Activated CD4-positive, alpha-beta T cell treated with anti-CD3 and anti-CD28 coated beads, Interleukin-2, Interleukin-4, amounts not matched to agents 100 ng/mL and 50 ng/mL, durations not matched to agents 16 hours and 8 hours (primary cell): Measurements from ENCODE around the gene PCNA.
"Not testable (repeated sequence)": the region's sequence is repeated elsewhere in the genome, so short reads cannot be mapped to it uniquely, and the experiment has no call there.

Experiments
- DNase-seq: peaks from one replicate; pipeline ENCODE4 v3.0.0-alpha.2; 2020; ENCODE audit warnings: low spot score

The PCNA gene

GRCh38 chr20:5096463-5096862 is 23.3 kb downstream of the PCNA start:
- no peak for DNase-seq

- DNase-seq: no peak
Measured at GRCh38 chr20:5095931-5096330, 23.8 kb downstream of the PCNA start.

DNA sequence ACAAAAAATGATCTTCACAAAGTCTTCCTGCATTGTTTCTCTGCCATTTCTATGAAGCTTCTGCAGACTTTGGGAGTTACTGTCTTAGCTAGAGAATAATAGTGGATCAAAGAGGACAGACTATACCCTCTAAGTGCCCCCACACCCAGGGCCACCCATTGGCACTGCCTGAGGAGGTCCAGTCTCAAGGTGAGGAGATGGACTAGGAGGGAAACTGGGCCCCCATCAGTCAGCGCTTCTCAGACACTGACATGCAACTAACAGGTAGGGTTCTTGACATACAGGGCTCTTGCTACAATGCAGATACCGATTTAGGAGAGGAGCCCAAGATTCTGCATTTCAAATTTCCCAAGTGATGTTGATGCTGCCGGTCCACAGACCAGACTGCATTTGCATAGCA is 24.3 kb downstream of the PCNA start:
- no peak for DNase-seq

DNA sequence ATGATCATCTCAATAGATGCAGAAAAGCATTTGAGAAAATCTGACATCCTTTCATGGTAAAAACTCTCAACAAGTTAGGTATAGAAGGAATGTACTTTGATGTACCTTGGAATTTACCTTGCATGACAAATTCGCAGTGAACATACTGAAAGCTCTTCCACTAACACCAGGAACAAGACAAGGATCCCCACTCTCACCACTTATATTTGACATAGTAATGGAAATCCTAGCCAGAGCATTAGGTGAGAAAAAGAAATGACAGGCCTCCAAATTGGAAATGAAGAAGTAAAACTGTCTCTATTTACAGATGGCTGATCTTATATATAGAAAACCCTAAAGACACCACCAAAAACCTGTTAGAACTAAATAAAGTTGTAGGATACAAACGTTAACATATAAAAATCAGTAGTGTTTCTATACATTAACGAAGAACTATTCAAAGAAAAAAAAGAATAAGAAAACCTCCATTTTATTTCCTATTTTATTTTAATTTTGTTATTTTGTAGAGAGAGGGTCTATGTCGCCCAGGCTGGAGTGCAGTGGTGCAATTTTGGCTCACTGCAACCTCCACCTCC is 26.9 kb downstream of the PCNA start:
- no peak for DNase-seq

GRCh38 chr20:5091902-5092301 is 27.9 kb downstream of the PCNA start:
- no peak for DNase-seq

DNA sequence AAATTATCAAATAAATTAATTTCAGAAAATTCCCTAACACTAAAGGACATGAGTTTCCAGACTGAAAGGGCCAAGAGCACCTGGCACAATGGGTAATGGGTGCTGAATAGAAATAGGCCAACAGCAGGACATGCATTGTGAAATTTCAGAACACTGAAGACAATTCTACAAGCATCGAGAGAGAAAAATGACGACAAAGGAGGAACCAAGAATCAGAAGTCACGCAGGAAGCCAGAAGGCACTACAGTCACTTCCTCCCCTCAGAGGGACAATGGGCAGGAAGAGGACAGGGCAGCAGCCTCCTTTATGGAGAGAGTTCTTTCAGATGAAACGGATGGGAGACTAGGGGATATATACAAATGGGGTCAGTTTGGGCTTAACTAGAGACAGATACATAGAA is 29.6 kb downstream of the PCNA start:
- peak; percentile 41 for DNase-seq

GRCh38 chr20:5088688-5089087 is 31.1 kb downstream of the PCNA start:
- DNase-seq: no peak

- no peak for DNase-seq
Measured at GRCh38 chr20:5085380-5085779, 34.4 kb downstream of the PCNA start.

DNA sequence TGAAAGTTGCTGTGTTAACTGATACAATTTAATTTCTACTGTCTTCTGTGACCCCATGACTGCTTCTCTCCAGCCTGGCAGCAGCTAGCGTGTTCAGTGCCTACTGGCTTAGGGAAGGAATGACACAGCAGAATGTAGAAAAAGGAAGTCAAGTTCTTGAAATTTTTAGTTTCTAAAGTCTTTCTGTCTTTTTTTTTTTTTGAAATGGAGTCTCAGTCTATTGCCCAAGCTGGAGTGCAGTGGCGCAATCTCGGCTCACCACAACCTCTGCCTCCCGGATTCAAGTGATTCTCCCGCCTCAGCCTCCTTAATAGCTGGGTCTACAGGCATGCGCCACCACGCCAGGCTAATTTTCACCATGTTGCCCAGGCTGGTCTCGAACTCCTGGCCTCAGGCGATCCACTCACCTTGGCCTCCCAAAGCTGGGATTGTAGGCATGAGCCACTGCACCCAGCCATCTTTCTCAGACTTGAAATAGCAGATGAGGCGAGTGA is 39.3 kb downstream of the PCNA start:
- DNase-seq: peak; percentile 73

- DNase-seq: peak; percentile 95
Measured at GRCh38 chr20:5078399-5078958, 41.3 kb downstream of the PCNA start.

- DNase-seq: peak; percentile 34
Measured at GRCh38 chr20:5077761-5078387, 41.9 kb downstream of the PCNA start.

DNA sequence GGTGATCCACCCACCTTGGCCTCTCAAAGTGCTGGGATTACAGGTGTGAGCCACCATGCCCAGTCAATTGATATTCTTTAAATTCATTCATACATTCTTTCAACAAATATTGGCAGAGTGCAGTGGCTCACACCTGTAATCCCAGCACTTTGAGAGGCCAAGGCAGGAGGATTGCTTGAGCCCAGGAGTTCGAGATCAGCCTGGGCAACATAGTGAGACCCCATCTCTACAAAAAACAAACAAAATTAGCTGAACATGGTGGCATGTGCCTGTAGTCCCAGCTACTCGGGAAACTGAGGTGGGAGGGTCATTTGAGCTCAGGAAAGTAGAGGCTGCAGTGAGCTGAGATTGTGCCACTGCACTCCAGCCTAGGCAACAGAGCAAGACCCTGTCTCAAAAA is 42.8 kb downstream of the PCNA start:
- DNase-seq: not testable (repeated sequence)

GRCh38 chr20:5074232-5074674 is 45.5 kb downstream of the PCNA start:
- DNase-seq: no peak

- DNase-seq: no peak
Measured at GRCh38 chr20:5073660-5074231, 46.0 kb downstream of the PCNA start.

- DNase-seq: no peak
Measured at GRCh38 chr20:5072756-5073659, 46.8 kb downstream of the PCNA start.

DNA sequence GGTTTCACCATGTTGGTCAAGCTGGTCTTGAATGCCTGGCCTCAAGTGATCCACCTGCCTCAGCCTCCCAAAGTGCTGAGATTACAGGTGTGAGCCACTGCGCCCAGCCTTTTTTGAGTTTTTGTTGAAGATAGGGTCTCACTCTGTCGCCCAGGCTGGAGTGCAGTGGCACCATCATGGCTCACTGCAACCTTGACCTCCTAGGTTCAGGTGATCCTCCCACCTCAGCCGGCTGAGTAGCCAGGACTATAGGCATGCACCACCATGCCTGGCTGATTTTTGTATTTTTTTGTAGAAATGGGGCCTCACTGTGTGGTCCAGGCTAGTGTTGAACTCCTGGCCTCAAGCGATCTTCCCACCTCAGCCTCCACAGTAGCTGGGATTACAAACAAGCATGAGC is 47.8 kb downstream of the PCNA start:
- DNase-seq: not testable (repeated sequence)

DNA sequence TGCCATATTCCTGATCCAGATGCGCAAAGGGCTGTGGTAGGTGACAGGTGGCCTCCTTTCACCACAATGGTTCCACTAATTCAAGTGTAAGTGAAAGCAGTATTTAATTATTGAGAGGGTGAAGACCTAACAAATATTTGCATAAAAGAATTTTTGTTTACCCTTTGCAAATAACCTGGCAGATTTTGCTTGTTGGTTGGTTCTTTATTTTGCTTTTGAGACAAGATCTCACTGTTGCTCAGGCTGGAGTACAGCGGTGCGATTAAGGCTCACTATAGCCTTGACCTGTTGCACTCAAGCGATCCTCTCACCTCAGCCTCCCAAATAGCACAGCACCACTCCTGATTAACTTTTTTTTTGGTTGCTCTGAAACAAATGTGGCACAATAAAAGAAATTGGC is 49.2 kb downstream of the PCNA start:
- no peak for DNase-seq

DNA sequence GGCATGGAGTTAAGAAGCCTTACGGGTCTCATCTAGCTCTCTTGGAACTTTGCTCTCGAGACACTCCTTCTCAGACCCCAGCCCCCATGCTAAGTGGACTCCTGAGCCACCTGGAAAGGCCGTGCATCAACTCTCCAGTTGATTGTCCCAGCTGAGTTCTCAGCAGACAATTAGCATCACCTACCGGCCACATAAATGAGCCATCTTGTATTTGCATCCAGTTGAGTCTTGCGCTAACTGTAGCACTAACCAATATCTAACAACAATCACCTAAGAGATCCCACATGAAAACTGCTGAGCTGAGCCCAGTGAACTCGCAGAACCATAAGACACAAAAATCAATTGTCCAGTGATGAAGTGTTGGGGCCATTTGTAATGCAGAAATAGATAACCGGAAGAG is 49.7 kb downstream of the PCNA start:
- DNase-seq: no peak

DNA sequence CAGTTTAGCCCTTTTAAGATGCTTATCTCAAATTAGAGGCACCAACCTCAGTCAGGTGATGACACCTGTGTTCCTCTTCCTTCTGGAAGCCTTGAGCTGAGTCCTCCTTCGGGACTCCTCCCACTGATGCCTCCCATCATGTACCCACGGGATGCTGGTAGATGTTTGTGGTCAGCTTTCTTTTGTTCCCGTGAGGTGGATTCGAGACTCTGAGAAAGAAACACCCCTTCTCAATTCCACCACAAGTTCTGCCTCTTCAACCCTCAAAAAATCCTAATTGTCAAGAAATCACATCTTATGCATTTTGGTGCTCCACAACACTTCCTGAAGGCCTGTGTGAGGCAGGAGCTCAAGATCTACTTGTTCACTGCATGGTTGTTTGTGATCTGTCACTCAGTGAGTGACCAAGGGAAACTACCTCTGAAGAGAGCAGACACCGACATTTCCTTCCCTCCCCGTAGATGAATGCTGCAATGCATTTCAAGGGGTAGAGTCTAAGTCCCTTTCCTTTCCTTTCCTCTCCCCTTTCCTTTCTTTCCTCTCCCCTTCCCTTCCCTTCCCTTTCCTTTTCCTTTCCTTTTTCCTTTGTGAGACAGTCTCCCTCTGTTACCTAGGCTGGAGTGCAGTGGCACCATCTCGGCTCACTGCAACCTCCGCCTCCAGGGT is 50.5 kb downstream of the PCNA start:
- no peak for DNase-seq

DNA sequence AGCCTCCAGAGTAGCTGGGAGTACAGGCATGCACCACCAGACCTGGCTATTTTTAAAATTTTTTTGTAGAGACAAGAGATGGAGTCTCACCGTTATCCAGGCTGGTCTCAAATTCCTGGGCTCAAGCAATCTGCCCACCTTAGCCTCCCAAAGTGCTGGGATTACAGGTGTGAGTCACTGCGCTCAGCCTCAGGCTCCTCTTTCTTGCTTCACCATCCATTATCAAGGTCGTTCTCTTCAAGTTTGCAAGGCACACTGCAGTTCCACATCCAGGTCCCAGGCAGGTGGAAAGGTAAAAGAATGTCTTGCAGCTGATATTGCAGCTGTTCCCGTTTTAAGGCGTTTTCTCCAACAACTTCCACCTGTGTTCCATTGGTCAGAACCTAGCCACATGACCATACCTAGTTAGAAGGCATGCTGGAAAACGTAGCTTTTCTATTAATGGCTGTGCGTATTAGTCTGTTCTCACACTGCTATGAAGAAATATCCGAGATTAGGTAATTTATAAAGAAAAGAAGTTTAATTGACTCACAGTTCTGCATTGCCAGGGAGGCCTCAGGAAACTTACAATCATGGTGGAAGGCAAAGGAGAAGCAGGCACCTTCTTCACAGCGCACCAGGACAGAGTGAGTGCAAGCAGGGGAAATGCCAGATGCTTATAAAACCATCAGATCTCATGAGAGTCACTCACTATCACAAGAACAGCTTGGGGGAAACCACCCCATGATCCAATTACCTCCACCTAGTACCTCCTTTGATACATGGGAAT is 51.7 kb downstream of the PCNA start:
- no peak for DNase-seq

DNA sequence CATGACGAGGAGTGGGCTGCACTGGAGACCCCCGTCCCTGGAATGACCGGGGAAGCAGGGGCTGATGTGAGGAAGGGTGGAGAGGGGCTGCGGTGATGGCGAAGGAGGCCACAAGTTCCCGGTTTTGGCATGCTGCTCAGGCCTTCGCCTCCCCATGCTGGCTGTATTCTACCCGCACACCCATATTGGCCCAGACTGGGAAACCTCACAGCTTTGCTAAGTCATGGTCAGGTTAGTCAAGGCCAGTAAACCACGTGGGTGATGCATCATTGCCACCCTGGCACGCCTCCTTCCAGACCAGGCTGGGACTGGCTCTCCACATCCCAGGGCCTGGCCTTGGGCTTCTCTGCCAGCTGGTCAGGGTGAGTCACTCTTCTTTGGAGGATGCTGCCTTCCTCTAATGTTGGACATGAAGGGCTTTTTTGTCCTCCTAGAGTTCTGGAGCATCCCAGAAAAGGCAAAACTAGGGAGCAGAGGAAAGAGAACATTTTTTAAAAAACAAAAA is 53.8 kb downstream of the PCNA start:
- no peak for DNase-seq
